T-cell (primary cell): ENCODE measurements around the gene ANKFN1. TPM values are rescaled to one million over a fixed set of nuclear protein-coding genes. Genes with fewer than 3 reads are reported as not detected.
A peak's percentile ranks its signal among the peaks of the same experiment; 100 is the strongest.

Source experiments
- ATAC-seq, 4 experiments: fragments of 200-7000 bp in 3 of 4; fragments of 150-1000 bp in 1 of 4; cut with Tn5 transposase; replicated peaks in 1 of 4; 1 replicate in 3 of 4; 2 replicates in 1 of 4; pipeline ENCODE4 v1.10.0; 2021; ENCODE audit warnings: moderate library complexity in 3 of 4, mild to moderate bottlenecking in 2 of 4, moderate number of reproducible peaks in 1 of 4
- CTCF ChIA-PET, 2 donors: fragments of 300-600 bp; sonication (Branson Sonifier 250); formaldehyde crosslinking; loops; one replicate each; lab custom pipeline; 2022; ENCODE audit warnings: antibody characterized with exemption in 2 of 2; lab: Charles Lee
- POLR2A ChIA-PET, 2 donors: fragments of 300-600 bp; sonication (Branson Sonifier 250); formaldehyde crosslinking; loops; one replicate each; lab custom pipeline; 2022; ENCODE audit warnings: antibody characterized with exemption in 2 of 2; lab: Charles Lee
- DNase-seq, 35 experiments: peaks; one replicate each; pipeline versions ENCODE4 v3.0.0 to v3.0.0-alpha.2; 2013 to 2023
- H3K27ac ChIP-seq: one replicate; pipeline ENCODE4 v1.5.1; 2013; ENCODE audit warnings: low read length
- H3K27me3 ChIP-seq, 2 experiments: replicated peaks in 1 of 2; 1 replicate in 1 of 2; 2 replicates in 1 of 2; pipeline versions ENCODE4 v1.6.1 to v1.7.0; 2013; ENCODE audit warnings: low read length in 1 of 2, mixed read lengths in 1 of 2; ENCODE audit not compliant: control insufficient read depth in 2 of 2, insufficient read depth in 2 of 2; ENCODE audit errors: extremely low read depth in 1 of 2
- H3K36me3 ChIP-seq, 2 donors: 1 replicate in 1 of 2; 2 replicates in 1 of 2; pipeline versions ENCODE4 v1.6.1 to v1.7.0; 2013; ENCODE audit warnings: low read length in 1 of 2; ENCODE audit not compliant: control insufficient read depth in 2 of 2, insufficient read depth in 1 of 2; ENCODE audit errors: extremely low read depth in 1 of 2
- H3K4me1 ChIP-seq, 2 experiments: 1 replicate in 1 of 2; 2 replicates in 1 of 2; pipeline versions ENCODE4 v1.6.1 to v1.7.0; 2013; ENCODE audit warnings: low read length in 2 of 2, mixed read lengths in 1 of 2; ENCODE audit not compliant: insufficient read depth in 2 of 2, control insufficient read depth in 1 of 2; ENCODE audit errors: extremely low read depth in 1 of 2
- H3K4me3 ChIP-seq, 2 donors: 1 replicate in 1 of 2; 2 replicates in 1 of 2; pipeline versions ENCODE4 v1.5.1 to v1.7.0; 2013; ENCODE audit warnings: mild to moderate bottlenecking in 2 of 2, low read length in 1 of 2, moderate library complexity in 1 of 2; ENCODE audit not compliant: control insufficient read depth in 1 of 2; ENCODE audit errors: extremely low read depth in 1 of 2
- H3K9me3 ChIP-seq: 2 replicates; pipeline ENCODE4 v1.7.0; 2013
- H3K27ac Mint-ChIP-seq, 2 donors: one replicate each; pipeline ENCODE4 v1.8.0; 2020 to 2021; ENCODE audit warnings: mild to moderate bottlenecking in 2 of 2, mixed read lengths in 2 of 2
- H3K27me3 Mint-ChIP-seq, 2 donors: one replicate each; pipeline ENCODE4 v1.8.0; 2021 to 2022; ENCODE audit warnings: mixed read lengths in 2 of 2
- H3K36me3 Mint-ChIP-seq: one replicate; pipeline ENCODE4 v1.8.0; 2021; ENCODE audit warnings: mixed read lengths
- H3K4me1 Mint-ChIP-seq, 3 donors: one replicate each; pipeline ENCODE4 v1.8.0; 2020 to 2022; ENCODE audit warnings: mixed read lengths in 3 of 3, mild to moderate bottlenecking in 1 of 3
- H3K4me3 Mint-ChIP-seq, 3 donors: one replicate each; pipeline ENCODE4 v1.8.0; 2020 to 2022; ENCODE audit warnings: mild to moderate bottlenecking in 3 of 3, mixed read lengths in 3 of 3, moderate library complexity in 3 of 3
- H3K9me3 Mint-ChIP-seq, 3 donors: one replicate each; pipeline ENCODE4 v1.8.0; 2020 to 2022; ENCODE audit warnings: mixed read lengths in 3 of 3
- WGBS: methylation state at CpG from one replicate; pipeline ENCODE4 v1.1.5; 2013; ENCODE audit warnings: missing lambda C conversion rate; ENCODE audit not compliant: insufficient coverage; 5-methylcytosine and 5-hydroxymethylcytosine counted together
- total RNA-seq, 35 experiments: library from RNA in 6 of 35; stranded (reverse) in 6 of 35; fragments of 120-200 nt in 1 of 35; gene quantifications; one replicate each; pipeline versions ENCODE4 v1.2.1 to v1.2.4 and lab custom pipeline; 2013 to 2026

Gene ANKFN1
- total RNA-seq, 5 donors from 2014 or later (not counting 1 experiment from before 2014, with no cell fraction given): not detected

DNA sequence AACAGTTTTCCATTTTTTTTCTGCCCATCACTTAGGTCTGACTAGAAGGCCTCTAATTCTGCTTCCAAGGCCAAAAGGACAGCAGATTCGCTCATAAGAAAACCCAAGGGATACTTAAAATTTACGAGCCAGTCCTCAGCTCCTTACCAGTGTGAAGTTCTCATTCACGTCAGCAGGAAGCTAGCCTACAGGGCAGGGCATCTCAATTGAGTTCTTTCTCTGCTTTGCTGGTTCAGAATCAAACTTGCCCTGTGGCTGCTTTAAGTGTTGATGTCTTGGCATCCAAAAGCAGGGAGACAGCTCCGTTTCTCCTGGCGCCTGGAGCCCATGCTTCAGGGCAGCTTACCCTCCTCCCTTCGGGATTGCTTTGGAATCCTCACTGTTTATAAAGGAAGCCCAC lies 136.0 kb downstream of the ANKFN1 start:
- POLR2A ChIA-PET: no interaction called here

DNA sequence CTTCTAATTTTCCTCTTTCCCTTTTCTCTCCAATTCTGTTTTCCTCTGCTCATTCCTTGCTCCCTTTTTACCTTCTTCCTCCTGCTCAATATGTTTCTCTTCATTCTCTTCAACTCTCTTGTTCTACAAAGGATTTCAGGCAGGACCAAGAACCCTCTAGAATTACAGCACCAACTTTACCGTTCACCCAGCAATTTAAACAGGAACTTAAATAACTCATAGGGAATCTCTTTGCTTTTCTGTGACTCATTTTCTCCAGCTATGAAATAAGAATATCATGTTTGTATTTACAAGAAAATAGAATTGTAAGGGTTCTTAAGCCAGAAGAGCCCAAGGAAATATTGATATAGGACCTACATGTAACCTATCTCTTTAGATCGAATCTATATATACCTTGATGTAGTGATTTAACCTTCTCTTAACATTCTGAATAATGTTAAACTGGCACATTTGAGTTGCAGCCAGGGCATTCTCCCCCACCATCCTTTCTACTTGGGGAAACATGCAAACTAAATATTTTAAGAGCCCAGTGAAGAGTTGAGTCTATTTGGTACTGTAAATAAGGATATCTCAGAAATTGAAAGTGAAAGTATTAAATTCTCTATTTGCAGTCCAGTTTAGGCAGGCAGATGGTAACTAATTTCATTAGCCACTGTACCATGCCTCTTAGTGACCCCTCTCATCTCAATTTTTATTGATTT lies 137.0 kb downstream of the ANKFN1 start:
- peak overlapping the region; percentile 18 to 52 (median 43) for H3K4me3 Mint-ChIP-seq
- no CpG with 5 or more reads among the region's 2 CpGs for WGBS
- no peaks in the 10 kb centered on the region for H3K9me3 Mint-ChIP-seq
- peak overlapping the region in 1 of 2 donors; percentile 65 for H3K27ac Mint-ChIP-seq
- no peaks in the 10 kb centered on the region for H3K36me3 Mint-ChIP-seq
- ChIA-PET CTCF (no interaction called here), POLR2A (no interaction called here)
- no peaks in the 10 kb centered on the region for H3K27me3 Mint-ChIP-seq
- no peaks in the 10 kb centered on the region for H3K27me3 ChIP-seq
- H3K4me1 ChIP-seq: no peaks in the 10 kb centered on the region
- peak overlapping the region; percentile 19 to 30 for H3K4me3 ChIP-seq
- H3K4me1 Mint-ChIP-seq: peaks cover 12 to 22% (median 16%) of the 10 kb centered on the region in 3 donors
- H3K27ac ChIP-seq: no peak overlapping the region
- no peaks in the 10 kb centered on the region for H3K36me3 ChIP-seq
- no peaks in the 10 kb centered on the region for H3K9me3 ChIP-seq
- no peak for DNase-seq
- no peak for ATAC-seq

More for the DNA sequence above, 136.0 kb downstream of the ANKFN1 start:
- H3K4me1 Mint-ChIP-seq: peaks cover 12 to 22% (median 16%) of the 10 kb centered on the region in 3 donors
- CTCF ChIA-PET: no interaction called here
- no peaks in the 10 kb centered on the region for H3K9me3 ChIP-seq
- WGBS: 85% methylated on average over 5 of the region's 6 CpGs
- ATAC-seq: no peak
- no peak for DNase-seq
- H3K4me3 Mint-ChIP-seq: no peak overlapping the region
- H3K4me3 ChIP-seq: no peak overlapping the region
- H3K27me3 Mint-ChIP-seq: no peaks in the 10 kb centered on the region
- no peaks in the 10 kb centered on the region for H3K27me3 ChIP-seq
- H3K27ac Mint-ChIP-seq: no peak overlapping the region
- H3K27ac ChIP-seq: no peak overlapping the region
- H3K4me1 ChIP-seq: no peaks in the 10 kb centered on the region
- H3K36me3 ChIP-seq: no peaks in the 10 kb centered on the region
- H3K36me3 Mint-ChIP-seq: no peaks in the 10 kb centered on the region
- H3K9me3 Mint-ChIP-seq: no peaks in the 10 kb centered on the region

- H3K27me3 Mint-ChIP-seq: no peaks in the 10 kb centered on the region
- peaks cover 12 to 22% (median 16%) of the 10 kb centered on the region in 3 donors for H3K4me1 Mint-ChIP-seq
- ATAC-seq (no peak), DNase-seq (no peak)
- Histone ChIP-seq H3K4me3 (peak overlapping the region; percentile 19 to 30), H3K4me1 (no peaks in the 10 kb centered on the region), H3K9me3 (no peaks in the 10 kb centered on the region), H3K36me3 (no peaks in the 10 kb centered on the region), H3K27ac (no peak overlapping the region), H3K27me3 (no peaks in the 10 kb centered on the region)
- peak overlapping the region in 1 of 2 donors; percentile 65 for H3K27ac Mint-ChIP-seq
- no peaks in the 10 kb centered on the region for H3K36me3 Mint-ChIP-seq
- ChIA-PET POLR2A (no interaction called here), CTCF (no interaction called here)
- no peaks in the 10 kb centered on the region for H3K9me3 Mint-ChIP-seq
- no CpG with 5 or more reads among the region's 1 CpG for WGBS
- H3K4me3 Mint-ChIP-seq: peak overlapping the region; percentile 18 to 52 (median 43)
These were observed 137.5 kb downstream of the ANKFN1 start for GRCh38 chr17:56290802-56291118.

GRCh38 chr17:56291226-56291805 lies 138.0 kb downstream of the ANKFN1 start:
- POLR2A ChIA-PET: no interaction called here
- Mint-ChIP-seq H3K4me1 (peaks cover 12 to 22% (median 16%) of the 10 kb centered on the region in 3 donors), H3K36me3 (no peaks in the 10 kb centered on the region), H3K9me3 (no peaks in the 10 kb centered on the region), H3K4me3 (peak overlapping the region in 1 of 3 donors; percentile 52), H3K27ac (no peak overlapping the region), H3K27me3 (no peaks in the 10 kb centered on the region)
- Histone ChIP-seq H3K36me3 (no peaks in the 10 kb centered on the region), H3K4me1 (no peaks in the 10 kb centered on the region), H3K27me3 (no peaks in the 10 kb centered on the region), H3K4me3 (no peak overlapping the region), H3K9me3 (no peaks in the 10 kb centered on the region), H3K27ac (no peak overlapping the region)
- no CpG with 5 or more reads among the region's 1 CpG for WGBS
- DNase-seq: no peak
- CTCF ChIA-PET: no interaction called here
- ATAC-seq: no peak

GRCh38 chr17:56292010-56292409 lies 138.7 kb downstream of the ANKFN1 start:
- H3K27me3 ChIP-seq: no peaks in the 10 kb centered on the region
- Mint-ChIP-seq H3K27ac (no peak overlapping the region), H3K4me1 (peaks cover 16 to 26% (median 20%) of the 10 kb centered on the region in 3 donors), H3K9me3 (no peaks in the 10 kb centered on the region), H3K27me3 (no peaks in the 10 kb centered on the region), H3K36me3 (no peaks in the 10 kb centered on the region), H3K4me3 (no peak overlapping the region)
- WGBS: 91% methylated on average over 1 of the region's 1 CpG
- POLR2A ChIA-PET: no interaction called here
- H3K4me1 ChIP-seq: peaks cover under 1 to 4% of the 10 kb centered on the region in 2 experiments
- H3K27ac ChIP-seq: no peak overlapping the region
- no peak overlapping the region for H3K4me3 ChIP-seq
- CTCF ChIA-PET: no interaction called here
- no peaks in the 10 kb centered on the region for H3K9me3 ChIP-seq
- DNase-seq: no peak
- H3K36me3 ChIP-seq: no peaks in the 10 kb centered on the region
- ATAC-seq: no peak

- Mint-ChIP-seq H3K4me3 (no peak overlapping the region), H3K27me3 (no peaks in the 10 kb centered on the region), H3K36me3 (no peaks in the 10 kb centered on the region), H3K4me1 (peaks cover 21 to 32% (median 25%) of the 10 kb centered on the region in 3 donors), H3K27ac (no peak overlapping the region), H3K9me3 (no peaks in the 10 kb centered on the region)
- CTCF ChIA-PET: no interaction called here
- Histone ChIP-seq H3K4me3 (no peak overlapping the region), H3K27ac (no peak overlapping the region), H3K4me1 (peaks cover 5 to 8% of the 10 kb centered on the region in 2 experiments), H3K9me3 (no peaks in the 10 kb centered on the region), H3K27me3 (no peaks in the 10 kb centered on the region), H3K36me3 (no peaks in the 10 kb centered on the region)
- ATAC-seq (no peak), DNase-seq (no peak)
- POLR2A ChIA-PET: no interaction called here
These were observed 139.3 kb downstream of the ANKFN1 start for GRCh38 chr17:56292578-56292977.
